Bronchial epithelial cell (primary cell): ENCODE measurements around the gene PLPPR1. TPM values are rescaled to one million over a fixed set of nuclear protein-coding genes. Genes with fewer than 3 reads are reported as not detected.

Experiments
- DNase-seq: peaks from one replicate; pipeline ENCODE4 v3.0.0-alpha.2; 2010; ENCODE audit warnings: low read depth
- FAIRE-seq: peaks from 2 replicates; lab custom pipeline; 2011; peaks lifted over from hg19 to GRCh38; lab: Jason Lieb, UNC
- H3K27me3 ChIP-seq: 2 replicates; pipeline ENCODE4 v1.5.1; 2011; ENCODE audit warnings: low read length; ENCODE audit not compliant: control insufficient read depth, insufficient read depth
- H3K36me3 ChIP-seq: 2 replicates; pipeline ENCODE4 v1.5.1; 2011; ENCODE audit warnings: low read length; ENCODE audit not compliant: control insufficient read depth, insufficient read depth
- H3K4me3 ChIP-seq: 2 replicates; pipeline ENCODE4 v1.5.1; 2011; ENCODE audit warnings: mild to moderate bottlenecking, low read depth, low read length, control low read depth
- total RNA-seq: library from RNA; depleted of rRNA; stranded (reverse); fragments of >200 nt; gene quantifications from 2 replicates; pipeline ENCODE4 v1.2.1, GENCODE V29; 2014
- TF ChIP-seq, protein P1 (sequence below): IDR thresholded peaks from 2 replicates; pipeline ENCODE4 v1.5.1; 2011; ENCODE audit warnings: mild to moderate bottlenecking, moderate library complexity, low read length, control low read depth, inconsistent platforms; ENCODE audit not compliant: insufficient read depth, severe bottlenecking

PLPPR1 gene
- total RNA-seq, 1 donor from 2014 or later: not detected

DNA sequence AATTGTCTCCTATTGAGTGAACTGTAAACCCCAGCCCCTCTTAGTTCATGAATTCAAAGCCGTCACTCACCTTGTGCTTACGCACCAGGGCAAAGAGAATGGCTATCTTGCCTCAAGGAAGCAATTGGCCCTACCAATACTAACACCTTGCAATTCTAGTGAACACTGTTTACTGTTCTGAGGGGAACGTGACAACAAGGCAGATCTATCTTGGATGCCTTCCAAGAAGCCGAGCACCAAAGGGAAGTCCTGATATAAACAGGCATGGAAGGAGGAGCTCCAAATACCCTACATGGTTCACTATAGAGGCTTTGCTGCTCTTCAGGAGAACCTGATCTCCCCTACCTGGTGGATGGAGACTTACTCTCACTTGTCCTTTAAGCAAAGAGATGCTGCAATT, 1.7 kb upstream of the PLPPR1 start:
- peaks cover 17% of the 10 kb centered on the region for H3K27me3 ChIP-seq
- TF ChIP-seq, protein P1, sequence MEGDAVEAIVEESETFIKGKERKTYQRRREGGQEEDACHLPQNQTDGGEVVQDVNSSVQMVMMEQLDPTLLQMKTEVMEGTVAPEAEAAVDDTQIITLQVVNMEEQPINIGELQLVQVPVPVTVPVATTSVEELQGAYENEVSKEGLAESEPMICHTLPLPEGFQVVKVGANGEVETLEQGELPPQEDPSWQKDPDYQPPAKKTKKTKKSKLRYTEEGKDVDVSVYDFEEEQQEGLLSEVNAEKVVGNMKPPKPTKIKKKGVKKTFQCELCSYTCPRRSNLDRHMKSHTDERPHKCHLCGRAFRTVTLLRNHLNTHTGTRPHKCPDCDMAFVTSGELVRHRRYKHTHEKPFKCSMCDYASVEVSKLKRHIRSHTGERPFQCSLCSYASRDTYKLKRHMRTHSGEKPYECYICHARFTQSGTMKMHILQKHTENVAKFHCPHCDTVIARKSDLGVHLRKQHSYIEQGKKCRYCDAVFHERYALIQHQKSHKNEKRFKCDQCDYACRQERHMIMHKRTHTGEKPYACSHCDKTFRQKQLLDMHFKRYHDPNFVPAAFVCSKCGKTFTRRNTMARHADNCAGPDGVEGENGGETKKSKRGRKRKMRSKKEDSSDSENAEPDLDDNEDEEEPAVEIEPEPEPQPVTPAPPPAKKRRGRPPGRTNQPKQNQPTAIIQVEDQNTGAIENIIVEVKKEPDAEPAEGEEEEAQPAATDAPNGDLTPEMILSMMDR: no peak
- DNase-seq (peak; percentile 3), FAIRE-seq (no peak)
- H3K4me3 ChIP-seq: no peak overlapping the region
- H3K36me3 ChIP-seq: no peaks in the 10 kb centered on the region

DNA sequence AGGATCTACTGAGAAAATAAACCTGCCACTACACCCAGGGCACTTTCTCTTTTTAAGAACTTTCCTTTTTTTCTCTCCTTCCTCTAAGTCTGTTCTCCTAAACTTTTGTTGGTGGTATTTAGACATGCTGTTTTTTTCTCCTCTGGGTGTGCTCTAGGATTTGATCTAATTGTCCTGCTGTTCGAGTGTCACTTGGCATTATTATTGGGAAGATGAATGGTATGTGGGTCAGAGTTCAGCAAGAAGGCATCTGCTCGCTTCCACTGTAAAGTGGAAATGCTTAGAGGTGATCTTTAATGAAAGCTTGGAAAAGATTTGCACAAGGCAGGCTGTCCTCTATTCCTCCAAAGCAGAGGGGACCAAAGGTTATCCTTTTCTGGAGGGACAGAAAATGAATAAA, 1.3 kb upstream of the PLPPR1 start:
- Histone ChIP-seq H3K36me3 (no peaks in the 10 kb centered on the region), H3K27me3 (peaks cover 17% of the 10 kb centered on the region), H3K4me3 (no peak overlapping the region)
- DNase-seq (no peak), FAIRE-seq (no peak)
- TF ChIP-seq, protein P1: no peak

DNA sequence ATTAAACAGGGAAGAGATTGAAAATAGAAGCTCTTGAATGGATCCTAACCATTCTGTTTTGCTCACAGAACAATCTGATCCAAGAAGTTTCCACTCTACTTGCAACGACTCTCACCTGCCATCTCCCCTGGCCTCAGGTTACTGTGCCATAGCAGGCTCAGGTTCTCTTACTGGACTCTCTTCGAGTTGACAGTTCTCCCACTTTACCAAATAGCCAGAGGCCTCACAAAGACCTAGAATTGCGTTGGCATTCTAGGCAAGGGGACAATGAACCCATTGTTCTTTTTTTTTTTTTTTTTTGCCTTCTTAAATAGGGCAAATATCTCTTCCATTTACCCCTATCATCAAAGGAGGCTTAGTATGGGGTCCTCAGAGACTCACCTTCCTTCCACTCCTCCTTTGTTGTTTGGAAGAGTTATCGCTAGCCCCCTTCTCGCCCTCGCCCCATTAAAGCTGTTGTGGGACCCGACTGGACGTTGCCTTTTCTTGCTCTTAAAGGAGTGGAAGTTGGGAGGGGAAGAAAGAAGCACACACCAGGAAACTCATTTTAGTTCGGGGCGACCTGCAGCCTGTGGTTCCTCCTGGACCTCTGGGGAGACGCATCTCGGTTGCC, 688 bp upstream of the PLPPR1 start:
- no peak for FAIRE-seq
- Histone ChIP-seq H3K4me3 (peak overlapping the region; percentile 38), H3K36me3 (no peaks in the 10 kb centered on the region), H3K27me3 (peaks cover 17% of the 10 kb centered on the region)
- TF ChIP-seq, protein P1: no peak
- DNase-seq: no peak

DNA sequence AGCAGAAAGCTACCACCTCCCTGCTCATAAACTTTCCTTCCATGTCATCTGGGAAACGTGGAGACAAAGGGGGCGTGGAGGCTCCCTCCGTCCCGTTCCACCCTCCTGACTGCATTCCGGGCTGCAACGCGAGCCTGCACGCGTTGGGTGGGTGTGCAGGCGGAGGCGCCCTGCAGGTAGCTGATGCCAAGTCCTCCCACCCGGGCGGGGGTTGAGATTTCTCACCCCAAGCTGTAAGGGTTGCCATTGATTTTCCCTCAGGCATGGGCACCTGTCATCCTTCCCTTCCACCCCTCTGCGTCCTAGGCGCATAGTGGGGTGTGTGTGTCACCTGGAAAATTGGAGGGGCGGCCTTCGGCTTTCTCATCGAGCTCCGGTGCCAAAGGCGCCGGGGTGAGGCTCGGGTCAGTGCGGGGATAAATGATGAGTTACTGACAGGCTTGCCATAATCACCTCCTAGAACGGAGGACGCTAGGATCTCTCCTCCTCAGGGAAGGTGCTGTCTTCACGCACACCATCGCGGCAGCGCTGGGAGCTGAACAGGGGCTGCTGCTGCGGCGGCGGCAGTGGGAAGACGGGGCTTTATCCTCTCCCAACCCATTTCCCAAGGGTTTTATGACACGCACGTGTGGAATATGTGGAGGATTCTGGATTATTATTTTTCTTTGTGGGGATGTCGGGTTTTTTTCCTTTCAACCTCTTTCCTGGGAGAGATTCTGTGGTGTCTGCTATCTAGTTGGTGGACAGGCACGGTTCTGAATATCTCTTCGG, 973 bp downstream of the PLPPR1 start:
- H3K27me3 ChIP-seq: peaks cover 17% of the 10 kb centered on the region
- FAIRE-seq (no peak), DNase-seq (no peak)
- no peaks in the 10 kb centered on the region for H3K36me3 ChIP-seq
- TF ChIP-seq, protein P1: no peak
- peak overlapping the region; percentile 38 for H3K4me3 ChIP-seq

DNA sequence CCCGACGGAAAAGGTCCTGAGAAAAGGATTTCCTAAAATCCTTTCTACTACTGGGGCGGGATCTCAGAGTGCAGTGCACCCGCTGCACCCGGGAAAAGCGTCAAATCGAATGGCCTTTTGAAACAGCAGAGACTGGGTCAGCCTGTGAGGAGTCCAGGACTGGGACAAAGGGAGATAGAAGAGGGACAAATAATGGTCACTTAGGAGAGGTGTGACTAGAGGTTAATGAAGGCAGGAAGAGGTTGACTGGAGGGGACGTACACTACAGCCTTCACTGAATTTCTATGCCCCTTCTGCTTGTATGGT, 1.5 kb downstream of the PLPPR1 start:
- TF ChIP-seq, protein P1: no peak
- H3K36me3 ChIP-seq: no peaks in the 10 kb centered on the region
- DNase-seq (no peak), FAIRE-seq (no peak)
- H3K4me3 ChIP-seq: no peak overlapping the region
- H3K27me3 ChIP-seq: peaks cover 17% of the 10 kb centered on the region
